ES-I3 (cell line): ENCODE measurements around the gene DMD.
"Not testable (repeated sequence)": the region's sequence is repeated elsewhere in the genome, so short reads cannot be mapped to it uniquely, and the experiment has no call there.

Source experiments
- H3K36me3 ChIP-seq: 2 replicates; pipeline ENCODE4 v1.6.1; 2013; ENCODE audit warnings: mild to moderate bottlenecking, low read length, control low read depth, moderate library complexity; ENCODE audit not compliant: insufficient read depth
- H3K4me1 ChIP-seq: 2 replicates; pipeline ENCODE4 v1.6.1; 2013; ENCODE audit warnings: mild to moderate bottlenecking, control low read depth, low read length; ENCODE audit not compliant: insufficient read depth
- H3K9ac ChIP-seq: 2 replicates; pipeline ENCODE4 v1.6.1; 2013; ENCODE audit warnings: low read depth, mild to moderate bottlenecking, low read length, moderate library complexity
- H3K9me3 ChIP-seq: 2 replicates; pipeline ENCODE4 v1.6.1; 2013; ENCODE audit warnings: mild to moderate bottlenecking, low read length, moderate library complexity; ENCODE audit not compliant: control insufficient read depth, insufficient read depth

The DMD gene

DNA sequence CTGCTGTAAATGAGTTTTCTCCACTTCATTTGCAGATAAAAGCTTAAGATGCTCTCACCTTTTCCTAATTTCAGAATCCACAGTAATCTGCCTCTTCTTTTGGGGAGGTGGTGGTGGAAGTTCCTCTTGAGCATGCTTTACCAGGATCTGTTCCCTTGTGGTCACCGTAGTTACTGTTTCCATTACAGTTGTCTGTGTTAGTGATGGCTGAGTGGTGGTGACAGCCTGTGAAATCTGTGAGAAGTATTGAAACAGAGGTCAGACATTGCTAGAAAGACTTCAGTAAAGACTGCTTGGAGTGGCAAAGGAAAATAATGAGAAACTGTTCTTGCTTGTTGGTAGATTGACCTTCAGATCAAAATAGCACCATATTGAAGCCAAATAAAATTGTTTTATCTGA lies 666.2 kb downstream of the DMD start:
- H3K9ac ChIP-seq = no peak overlapping the region
- H3K9me3 ChIP-seq = no peaks in the 10 kb centered on the region
- H3K4me1 ChIP-seq = no peaks in the 10 kb centered on the region
- H3K36me3 ChIP-seq = no peaks in the 10 kb centered on the region

GRCh38 chrX:32538554-32538953 lies 672.8 kb downstream of the DMD start:
- H3K9me3 ChIP-seq = no peaks in the 10 kb centered on the region
- H3K4me1 ChIP-seq = peaks cover 32% of the 10 kb centered on the region
- H3K9ac ChIP-seq = peak overlapping the region; percentile 21; the same call in 1 of the 2 replicates
- H3K36me3 ChIP-seq = no peaks in the 10 kb centered on the region

DNA sequence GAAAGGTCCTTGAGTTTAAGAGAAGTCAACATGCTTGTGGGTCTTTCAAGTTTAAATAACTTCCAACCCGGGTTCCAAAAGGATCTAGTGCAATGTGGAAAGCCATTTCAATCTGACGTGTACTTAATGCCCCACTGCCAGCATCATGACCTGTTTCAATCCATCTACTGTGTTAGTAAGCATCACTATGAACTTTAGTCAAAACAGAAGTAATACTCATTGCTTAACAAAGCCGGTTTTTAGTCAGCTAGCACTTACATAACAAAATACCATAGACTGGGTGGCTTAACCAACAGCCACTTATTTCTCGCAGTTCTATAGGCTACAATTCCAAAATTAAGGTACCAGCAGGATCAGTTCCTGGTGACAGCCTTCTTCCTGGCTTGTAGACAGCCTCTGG lies 677.5 kb downstream of the DMD start:
- Histone ChIP-seq H3K36me3 (no peaks in the 10 kb centered on the region), H3K9me3 (no peaks in the 10 kb centered on the region), H3K4me1 (peaks cover 33% of the 10 kb centered on the region), H3K9ac (no peak overlapping the region)

GRCh38 chrX:32532262-32532661 lies 679.1 kb downstream of the DMD start:
- Histone ChIP-seq H3K9me3 (no peaks in the 10 kb centered on the region), H3K36me3 (no peaks in the 10 kb centered on the region), H3K9ac (no peak overlapping the region), H3K4me1 (peaks cover 23% of the 10 kb centered on the region)

DNA sequence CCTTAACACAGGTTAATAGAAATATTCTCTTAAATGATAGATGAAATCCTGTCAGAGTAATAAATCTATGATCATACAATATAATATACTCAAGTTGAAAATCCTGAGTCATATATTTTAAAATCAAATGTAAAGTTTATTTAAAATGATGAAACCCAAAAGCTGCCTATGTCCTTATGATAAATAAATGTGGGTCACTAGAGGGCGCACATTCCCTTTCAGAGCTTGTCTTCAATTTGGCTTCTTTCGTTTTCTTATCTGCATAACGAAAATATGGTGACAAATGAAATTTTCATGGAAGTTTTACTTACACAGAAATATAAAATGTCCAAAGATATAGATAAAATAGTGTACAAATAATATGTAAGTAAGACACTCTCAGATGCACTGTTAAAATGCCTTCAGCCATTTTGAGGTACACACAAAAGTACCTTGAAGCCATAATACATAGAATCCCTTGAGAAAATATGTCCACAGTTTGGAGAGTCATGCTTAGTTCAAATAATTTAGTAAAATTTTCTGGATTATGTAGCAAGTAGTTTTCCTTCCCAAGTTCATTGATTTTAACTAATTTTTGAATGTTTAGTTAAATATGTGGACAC lies 680.4 kb downstream of the DMD start:
- H3K4me1 ChIP-seq = peaks cover 16% of the 10 kb centered on the region
- no peaks in the 10 kb centered on the region for H3K9me3 ChIP-seq
- H3K36me3 ChIP-seq = no peaks in the 10 kb centered on the region
- H3K9ac ChIP-seq = no peak overlapping the region

GRCh38 chrX:32528451-32528850 lies 682.9 kb downstream of the DMD start:
- not testable (repeated sequence) for H3K36me3 ChIP-seq, H3K9ac ChIP-seq, H3K9me3 ChIP-seq, H3K4me1 ChIP-seq

DNA sequence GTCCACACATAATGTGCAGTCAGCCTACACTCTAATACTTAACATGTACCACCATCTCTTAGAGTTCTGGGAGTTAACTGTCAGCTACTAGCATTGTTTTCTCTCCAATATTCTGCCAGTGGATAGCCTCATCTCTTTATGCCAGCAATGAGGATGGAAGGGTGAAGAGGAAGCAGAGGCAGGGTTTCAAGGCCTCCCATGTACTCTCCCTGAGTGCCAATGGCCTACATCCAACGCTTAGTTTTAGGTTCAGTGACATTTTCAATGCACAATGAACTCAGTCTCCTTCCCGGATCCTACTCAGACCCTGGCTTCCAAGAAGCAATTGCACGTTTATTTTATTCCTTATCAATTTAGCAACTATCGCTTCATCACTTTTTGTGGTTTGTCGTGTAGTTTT lies 686.1 kb downstream of the DMD start:
- no peaks in the 10 kb centered on the region for H3K9me3 ChIP-seq
- no peak overlapping the region for H3K9ac ChIP-seq
- H3K4me1 ChIP-seq = 0 out of 2 replicates have a peak, but pooled peaks cover 4% of the 10 kb centered on the region
- H3K36me3 ChIP-seq = no peaks in the 10 kb centered on the region; the same call in 1 of the 2 replicates

DNA sequence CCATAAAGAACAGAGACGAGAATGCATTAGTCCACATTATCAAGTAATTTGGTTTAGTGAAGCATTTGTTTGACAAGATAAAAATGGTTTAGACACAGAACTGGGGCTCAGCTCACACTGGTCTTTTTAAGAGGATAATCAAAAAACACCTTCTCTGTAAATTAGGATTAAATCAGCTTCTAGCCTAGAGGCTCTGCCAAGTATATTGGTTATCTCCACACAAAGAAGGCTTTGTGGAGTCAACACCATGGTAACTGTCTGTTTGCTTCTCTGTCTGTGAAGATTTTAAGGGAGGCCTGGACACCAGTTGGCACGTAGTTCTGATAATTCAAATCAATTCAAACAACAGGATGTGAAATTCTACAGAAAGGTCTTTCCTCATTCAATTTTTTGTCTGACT lies 687.0 kb downstream of the DMD start:
- Histone ChIP-seq H3K9ac (no peak overlapping the region), H3K4me1 (0 out of 2 replicates have a peak, but pooled peaks cover 4% of the 10 kb centered on the region), H3K9me3 (no peaks in the 10 kb centered on the region), H3K36me3 (no peaks in the 10 kb centered on the region; the same call in 1 of the 2 replicates)

- Histone ChIP-seq H3K9me3 (no peaks in the 10 kb centered on the region), H3K9ac (no peak overlapping the region), H3K4me1 (no peaks in the 10 kb centered on the region), H3K36me3 (no peaks in the 10 kb centered on the region; the same call in 1 of the 2 replicates)
These were observed 690.6 kb downstream of the DMD start for GRCh38 chrX:32520789-32521188.

DNA sequence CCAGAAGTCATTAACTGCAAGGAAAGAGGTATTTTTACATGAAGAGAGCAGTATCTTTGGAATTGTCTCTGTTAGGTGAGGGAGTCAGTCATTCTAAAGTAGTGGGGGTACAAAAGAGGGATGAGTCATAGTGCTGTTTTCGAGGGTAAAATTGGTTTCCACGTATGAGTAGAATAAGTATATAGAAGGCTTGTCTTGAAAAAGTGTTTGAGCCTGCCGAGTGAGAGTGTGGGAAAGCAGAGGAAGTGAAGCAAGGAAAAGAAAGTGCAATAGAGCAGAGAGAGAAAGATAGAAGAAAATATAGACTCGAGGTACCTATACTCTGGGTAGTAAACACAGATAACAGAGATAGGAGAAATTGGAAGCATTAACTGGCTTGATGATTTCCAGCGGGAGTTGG lies 696.4 kb downstream of the DMD start:
- Histone ChIP-seq H3K4me1 (no peaks in the 10 kb centered on the region), H3K9ac (no peak overlapping the region), H3K9me3 (no peaks in the 10 kb centered on the region), H3K36me3 (no peaks in the 10 kb centered on the region)

DNA sequence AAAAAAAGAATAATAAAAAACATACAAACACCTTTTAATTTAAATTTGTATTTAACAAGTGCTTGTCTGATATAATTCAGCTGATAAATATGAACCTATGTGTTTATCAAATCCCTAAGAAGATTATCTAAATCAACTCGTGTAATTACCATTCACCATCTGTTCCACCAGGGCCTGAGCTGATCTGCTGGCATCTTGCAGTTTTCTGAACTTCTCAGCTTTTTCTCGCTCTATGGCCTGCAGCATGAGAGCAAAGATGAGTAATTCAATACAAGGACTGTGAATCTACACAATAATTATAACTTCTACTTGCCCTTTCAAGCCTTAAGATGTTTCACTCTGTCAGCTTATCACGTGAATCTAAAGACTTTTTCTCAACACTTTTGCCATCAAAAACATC lies 709.7 kb downstream of the DMD start:
- H3K36me3 ChIP-seq = no peaks in the 10 kb centered on the region
- no peaks in the 10 kb centered on the region for H3K4me1 ChIP-seq
- H3K9ac ChIP-seq = no peak overlapping the region
- H3K9me3 ChIP-seq = no peaks in the 10 kb centered on the region

DNA sequence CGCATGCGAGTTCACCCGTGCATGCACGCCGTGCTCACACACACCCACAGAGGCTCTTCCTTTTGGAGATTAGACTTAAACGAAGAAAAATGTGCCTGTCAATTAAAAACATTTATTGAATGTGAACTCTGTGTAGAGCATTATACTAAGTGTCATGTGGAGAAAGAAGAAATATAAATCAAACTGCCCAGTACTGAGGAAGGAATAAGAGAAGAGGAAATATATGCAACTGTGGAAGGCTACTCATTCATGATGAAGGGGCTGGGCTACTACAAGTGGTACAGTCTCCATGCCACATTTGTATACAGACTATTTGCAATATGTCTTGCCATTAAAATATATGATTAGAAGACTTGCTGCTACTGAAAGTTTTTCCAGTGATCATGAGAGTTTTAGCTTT lies 714.7 kb downstream of the DMD start:
- no peak overlapping the region for H3K9ac ChIP-seq
- H3K36me3 ChIP-seq = no peaks in the 10 kb centered on the region
- H3K9me3 ChIP-seq = no peaks in the 10 kb centered on the region
- H3K4me1 ChIP-seq = no peaks in the 10 kb centered on the region

DNA sequence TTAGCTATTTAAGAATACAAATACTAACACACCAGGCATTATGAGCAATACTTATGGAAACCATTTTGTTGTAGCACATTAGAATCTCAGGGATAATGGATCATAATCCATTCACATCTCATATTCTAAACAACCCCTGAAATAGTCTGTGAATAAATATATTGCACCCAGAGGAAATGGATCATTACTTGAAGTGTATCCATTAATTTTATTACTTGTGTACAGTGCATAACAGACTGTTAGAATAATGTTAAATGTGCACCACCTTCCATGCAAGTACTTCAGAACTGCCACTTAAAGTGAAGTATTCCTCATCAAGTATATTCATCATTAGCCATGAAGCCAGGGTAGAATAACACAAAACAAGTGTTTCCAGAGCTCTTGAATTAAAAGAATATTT lies 715.5 kb downstream of the DMD start:
- Histone ChIP-seq H3K9me3 (no peaks in the 10 kb centered on the region), H3K9ac (no peak overlapping the region), H3K4me1 (no peaks in the 10 kb centered on the region), H3K36me3 (no peaks in the 10 kb centered on the region)

GRCh38 chrX:32489125-32489524 lies 722.2 kb downstream of the DMD start:
- no peaks in the 10 kb centered on the region for H3K36me3 ChIP-seq
- H3K9me3 ChIP-seq = peaks cover 3% of the 10 kb centered on the region; the same call in 1 of the 2 replicates
- no peak overlapping the region for H3K9ac ChIP-seq
- no peaks in the 10 kb centered on the region for H3K4me1 ChIP-seq

- peaks cover 3% of the 10 kb centered on the region; the same call in 1 of the 2 replicates for H3K9me3 ChIP-seq
- H3K36me3 ChIP-seq = no peaks in the 10 kb centered on the region
- H3K9ac ChIP-seq = no peak overlapping the region
- H3K4me1 ChIP-seq = no peaks in the 10 kb centered on the region
These were observed 727.7 kb downstream of the DMD start for GRCh38 chrX:32483534-32484136.
